HG03064 (cell line): ENCODE data around the gene C1orf210.

Experiments used
- ATAC-seq: cut with Tn5 transposase; IDR thresholded peaks from one replicate; pipeline ENCODE4 v1.9.1; 2021; ENCODE audit warnings: low read depth; ENCODE audit not compliant: unreplicated experiment

Gene C1orf210

GRCh38 chr1:43275826-43276620 lies 9.4 kb downstream of the C1orf210 start:
- no peak for ATAC-seq

- ATAC-seq, result no peak
Measured at GRCh38 chr1:43274804-43275180, 10.6 kb downstream of the C1orf210 start.

GRCh38 chr1:43274125-43274803 lies 11.1 kb downstream of the C1orf210 start:
- no peak for ATAC-seq

GRCh38 chr1:43273708-43274107 lies 11.7 kb downstream of the C1orf210 start:
- no peak for ATAC-seq

- no peak for ATAC-seq
Measured at GRCh38 chr1:43272576-43273571, 12.5 kb downstream of the C1orf210 start.

- ATAC-seq, result no peak
Measured at GRCh38 chr1:43272161-43272560, 13.2 kb downstream of the C1orf210 start.

GRCh38 chr1:43271186-43272118 lies 13.9 kb downstream of the C1orf210 start:
- no peak for ATAC-seq

- ATAC-seq, result no peak
Measured at GRCh38 chr1:43270421-43271095, 14.8 kb downstream of the C1orf210 start.

- ATAC-seq, result no peak
Measured at GRCh38 chr1:43269627-43270375, 15.6 kb downstream of the C1orf210 start, which contains the start of gene TMEM125. TSS of gene TMEM125 (plus strand) at chr1:43269983. CDS start at chr1:43272723, 2,740 bp downstream.

GRCh38 chr1:43267818-43268425 lies 17.5 kb downstream of the C1orf210 start:
- no peak for ATAC-seq

- no peak for ATAC-seq
Measured at GRCh38 chr1:43267291-43267805, 18.0 kb downstream of the C1orf210 start.

- no peak for ATAC-seq
Measured at GRCh38 chr1:43266881-43267280, 18.5 kb downstream of the C1orf210 start.

GRCh38 chr1:43265431-43265830 lies 19.9 kb downstream of the C1orf210 start:
- ATAC-seq, result no peak

- no peak for ATAC-seq
Measured at GRCh38 chr1:43258370-43258769, 27.0 kb downstream of the C1orf210 start.

GRCh38 chr1:43256675-43257570 lies 28.5 kb downstream of the C1orf210 start:
- ATAC-seq, result no peak

- ATAC-seq, result no peak
Measured at GRCh38 chr1:43255438-43256210, 29.8 kb downstream of the C1orf210 start.
